GM12878 (cell line): ENCODE data around the gene TM7SF3. TPM values are rescaled to one million over a fixed set of nuclear protein-coding genes. Genes with fewer than 3 reads are reported as not detected.

ENCODE experiments used
- ATAC-seq: fragments of 200-7000 bp; cut with Tn5 transposase; 3 replicates; pipeline ENCODE4 v1.9.1; 2020; ENCODE audit warnings: mild to moderate bottlenecking, moderate library complexity
- BruUV-seq: library from RNA; stranded (reverse); fragments of 400-500 nt; replicated peaks from 2 replicates; lab custom pipeline; 2021; lab: Mats Ljungman, UMichigan
- CTCF ChIA-PET: fragments of 300-600 bp; sonication (Branson Sonifier 250); formaldehyde crosslinking; extraction: SDS; loops from one replicate; lab custom pipeline; 2021; ENCODE audit warnings: inconsistent platforms; lab: Yijun Ruan, JAX
- POLR2A ChIA-PET: fragments of 350-600 bp; formaldehyde crosslinking; extraction: SDS; loops from one replicate; lab custom pipeline; 2021; ENCODE audit warnings: inconsistent platforms; lab: Charles Lee
- RAD21 ChIA-PET: fragments of 300-600 bp; sonication (Branson Sonifier 250); formaldehyde crosslinking; loops from one replicate; lab custom pipeline; 2023; ENCODE audit warnings: antibody characterized with exemption; ENCODE audit not compliant: unreplicated experiment; lab: Charles Lee
- SMC1A ChIA-PET: fragments of 300-600 bp; sonication (Branson Sonifier 250); formaldehyde crosslinking; loops from one replicate; lab custom pipeline; 2023; ENCODE audit not compliant: unreplicated experiment, uncharacterized antibody; lab: Charles Lee
- DNase-seq: peaks from one replicate; pipeline ENCODE4 v3.0.0-alpha.2; 2011; ENCODE audit warnings: low read depth, low spot score
- FAIRE-seq: peaks from 3 replicates; lab custom pipeline; 2011; peaks lifted over from hg19 to GRCh38; lab: Jason Lieb, UNC
- H2AFZ ChIP-seq: 2 replicates; pipeline ENCODE4 v1.6.0; 2011; ENCODE audit warnings: low read depth, low read length, control low read depth; ENCODE audit not compliant: control insufficient read depth
- H3K27ac ChIP-seq: 2 replicates; pipeline ENCODE4 v1.5.1; 2011; ENCODE audit warnings: control low read depth; ENCODE audit not compliant: control insufficient read depth, insufficient read depth
- H3K27me3 ChIP-seq, 2 experiments: replicated peaks in 1 of 2; 2 replicates each; pipeline versions ENCODE4 v1.6.0 to v1.6.1; 2011; ENCODE audit warnings: low read length in 1 of 2; ENCODE audit not compliant: control insufficient read depth in 2 of 2, insufficient read depth in 2 of 2
- H3K36me3 ChIP-seq, 2 experiments: 2 replicates each; pipeline ENCODE4 v1.5.1; 2011; ENCODE audit warnings: low read length in 1 of 2; ENCODE audit not compliant: control insufficient read depth in 2 of 2, insufficient read depth in 2 of 2
- H3K4me1 ChIP-seq: 2 replicates; pipeline ENCODE4 v1.6.1; 2011; ENCODE audit warnings: mild to moderate bottlenecking, low read length, moderate library complexity, mixed read lengths; ENCODE audit not compliant: control insufficient read depth, insufficient read depth
- H3K4me2 ChIP-seq: 2 replicates; pipeline ENCODE4 v1.6.0; 2011; ENCODE audit warnings: control low read depth; ENCODE audit not compliant: control insufficient read depth, insufficient read depth
- H3K4me3 ChIP-seq: fragments of 200-600 bp; sonication (generic); 2 replicates; pipeline ENCODE4 v1.5.1; 2016
- H3K79me2 ChIP-seq: 2 replicates; pipeline ENCODE4 v1.6.0; 2011; ENCODE audit warnings: low read length; ENCODE audit not compliant: control insufficient read depth, insufficient read depth
- H3K9ac ChIP-seq: 2 replicates; pipeline ENCODE4 v1.8.0; 2011; ENCODE audit warnings: low read length, control low read depth, mixed read lengths; ENCODE audit not compliant: control insufficient read depth, insufficient read depth
- H3K9me3 ChIP-seq: replicated peaks from 3 replicates; pipeline ENCODE4 v1.5.1; 2011; ENCODE audit warnings: mild to moderate bottlenecking, low read length; ENCODE audit not compliant: control insufficient read depth, insufficient read depth
- H4K20me1 ChIP-seq: 2 replicates; pipeline ENCODE4 v1.6.0; 2011; ENCODE audit not compliant: control insufficient read depth, insufficient read depth
- BCL3 ChIP-seq: IDR thresholded peaks from 2 replicates; pipeline ENCODE4 v1.6.1; 2011; ENCODE audit warnings: borderline replicate concordance, low read depth, mild to moderate bottlenecking, moderate library complexity, low read length; ENCODE audit not compliant: insufficient read depth, poor library complexity, severe bottlenecking
- CHD2 ChIP-seq: IDR thresholded peaks from 2 replicates; pipeline ENCODE4 v1.6.1; 2011; ENCODE audit warnings: low read depth, low read length, improper control_type of control experiment, borderline replicate concordance
- FOXM1 ChIP-seq: IDR thresholded peaks from 2 replicates; pipeline ENCODE4 v1.6.1; 2012; ENCODE audit warnings: low read depth, mild to moderate bottlenecking, inconsistent platforms, low read length, moderate library complexity
- MAX ChIP-seq: IDR thresholded peaks from 2 replicates; pipeline ENCODE4 v1.6.1; 2012; ENCODE audit warnings: low read depth, low read length, improper control_type of control experiment
- RAD21 ChIP-seq: IDR thresholded peaks from 2 replicates; pipeline ENCODE4 v1.6.1; 2011; ENCODE audit warnings: mild to moderate bottlenecking, low read depth, low read length, moderate library complexity; ENCODE audit not compliant: insufficient read depth
- ZSCAN29 ChIP-seq: fragments of 450-650 bp; IDR thresholded peaks from 2 replicates; pipeline ENCODE4 v1.6.1; 2017; ENCODE audit warnings: mild to moderate bottlenecking, moderate library complexity
- WGBS: methylation state at CpG from one replicate; pipeline ENCODE4 v1.1.6; 2016; ENCODE audit warnings: low lambda C conversion rate; ENCODE audit not compliant: insufficient replicate concordance, insufficient coverage; ENCODE audit errors: missing lambda C conversion rate; 5-methylcytosine and 5-hydroxymethylcytosine counted together
- in situ Hi-C: fragments of 300-500 bp; cut with MboI; formaldehyde crosslinking; loops from 9 replicates; pipeline ENCODE4 v1.14.3; 2018; ENCODE audit warnings: mixed read lengths
- intact Hi-C: fragments of 100-400 bp; cut with micrococcal nuclease; formaldehyde crosslinking; loops from one replicate; pipeline ENCODE4 v1.14.2; 2022; ENCODE audit not compliant: unreplicated experiment
- polyA plus RNA-seq, 11 experiments: library from polyadenylated mRNA; depleted of rRNA in 4 of 11; unstranded in 6 of 11; stranded (reverse) in 5 of 11; fragments of >200 nt; fragmentation: Nextera tagmentation in 4 of 11; fragmentation: Illumina TruSeq in 1 of 11; extraction: Ambion mirVana in 4 of 11; extraction: Trizol in 1 of 11; gene quantifications; 1 replicate in 1 of 11; 2 replicates in 10 of 11; pipeline versions ENCODE4 v1.2.1 to v1.2.3, GENCODE V29; 2011 to 2016; ENCODE audit warnings: inconsistent platforms in 2 of 11, missing spikeins in 2 of 11, low read depth in 1 of 11
- total RNA-seq, 4 experiments: library from RNA; depleted of rRNA in 3 of 4; stranded (reverse); fragments of >200 nt in 3 of 4; fragmentation: Illumina TruSeq in 1 of 4; extraction: Trizol in 1 of 4; gene quantifications; 2 replicates each; pipeline versions ENCODE4 v1.2.1 to v1.2.3, GENCODE V29; 2013 to 2021

TM7SF3 gene
- total and polyA plus RNA-seq, 10 of the 15 experiments (the other 5 are each of a cell fraction or from before 2014, with no cell fraction given): 31.4 to 341 (median 74.8) TPM

- no peak for TF ChIP-seq RAD21
- no peak for TF ChIP-seq ZSCAN29
- TF ChIP-seq FOXM1: no peak
- TF ChIP-seq BCL3: no peak
- no peak for TF ChIP-seq MAX
- no peak for TF ChIP-seq CHD2
- no peaks in the 10 kb centered on the region for H3K27me3 ChIP-seq
- no peaks in the 10 kb centered on the region for H3K9me3 ChIP-seq
- H4K20me1 ChIP-seq: no peaks in the 10 kb centered on the region
- POLR2A ChIA-PET: no interaction called here
- H3K9ac ChIP-seq: no peak overlapping the region
- 100% methylated on average over 2 of the region's 2 CpGs for WGBS
- SMC1A ChIA-PET: interaction anchor here (2.5 kb wide), 1 partner anchor 31 kb away, joined by 13 read pairs; the partner anchor contains the start of gene FGFR1OP2
- H3K27ac ChIP-seq: no peak overlapping the region
- BruUV-seq: no TSS peak
- H2AFZ ChIP-seq: no peak overlapping the region
- peaks cover 4 to 15% of the 10 kb centered on the region in 2 experiments for H3K36me3 ChIP-seq
- no peak overlapping the region for H3K4me3 ChIP-seq
- DNase-seq: no peak
- no peak overlapping the region for H3K4me2 ChIP-seq
- RAD21 ChIA-PET: no interaction called here
- H3K79me2 ChIP-seq: no peaks in the 10 kb centered on the region
- peaks cover 7% of the 10 kb centered on the region for H3K4me1 ChIP-seq
- in situ Hi-C loops (no loop called here), intact Hi-C loops (no loop called here)
- no peak for FAIRE-seq
- CTCF ChIA-PET: no interaction called here
- ATAC-seq: no peak
These were observed 44.0 kb downstream of the TM7SF3 start for GRCh38 chr12:26970136-26970535.
